K562 (cell line): Measurements from ENCODE around the gene TAP2. TPM values are rescaled to one million over a fixed set of nuclear protein-coding genes. Genes with fewer than 3 reads are reported as not detected.

Experiments used
- AFF4 ChIP-seq: sonication (generic); formaldehyde crosslinking; IDR thresholded peaks from 2 replicates; pipeline ENCODE4 v1.8.0; 2023; ENCODE audit warnings: mild to moderate bottlenecking, missing genetic modification reagents
- CBX1 ChIP-seq: sonication (generic); IDR thresholded peaks from 2 replicates; pipeline ENCODE4 v1.6.1; 2016; ENCODE audit warnings: antibody characterized with exemption, low read depth, mild to moderate bottlenecking
- CHAMP1 ChIP-seq: fragments of 450-650 bp; IDR thresholded peaks from 2 replicates; pipeline ENCODE4 v1.6.1; 2016; ENCODE audit warnings: mild to moderate bottlenecking
- CHD1 ChIP-seq: fragments of 200-600 bp; sonication (generic); IDR thresholded peaks from one replicate; pipeline ENCODE4 v1.6.1; 2012; ENCODE audit warnings: mild to moderate bottlenecking, moderate library complexity, low read length, inconsistent platforms
- CREB1 ChIP-seq, 2 experiments: sonication (generic) in 1 of 2; formaldehyde crosslinking in 1 of 2; IDR thresholded peaks; 2 replicates each; pipeline versions ENCODE4 v1.6.1 to v1.8.0; 2012 to 2022; ENCODE audit warnings: inconsistent platforms in 1 of 2, mild to moderate bottlenecking in 1 of 2, missing genetic modification reagents in 1 of 2, moderate library complexity in 1 of 2
- CTCF ChIP-seq, 3 experiments: IDR thresholded peaks in 2 of 3; conservative IDR thresholded peaks in 1 of 3; 2 replicates each; pipeline ENCODE4 v1.5.1; 2011 to 2012; ENCODE audit warnings: low read length in 3 of 3, mild to moderate bottlenecking in 3 of 3, control low read depth in 2 of 3, improper control_type of control experiment in 1 of 3, inconsistent platforms in 1 of 3, low read depth in 1 of 3, mixed read lengths in 1 of 3, moderate library complexity in 1 of 3; ENCODE audit not compliant: insufficient read depth in 2 of 3
- ELF1 ChIP-seq: fragments of 200-800 bp; sonication (Bioruptor generic); IDR thresholded peaks from 2 replicates; pipeline ENCODE4 v1.6.1; 2016; ENCODE audit warnings: missing genetic modification characterization, missing compliant biosample characterization
- ILK ChIP-seq: fragments of 450-650 bp; IDR thresholded peaks from 2 replicates; pipeline ENCODE4 v1.6.1; 2016; ENCODE audit warnings: missing genetic modification characterization, low read depth, mild to moderate bottlenecking, missing compliant biosample characterization, moderate library complexity, borderline replicate concordance
- KLF16 ChIP-seq: IDR thresholded peaks from 2 replicates; pipeline ENCODE4 v1.6.1; 2016; ENCODE audit warnings: antibody characterized with exemption
- NR1H2 ChIP-seq: sonication (generic); formaldehyde crosslinking; IDR thresholded peaks from 2 replicates; pipeline ENCODE4 v1.4.0; 2020; ENCODE audit warnings: mild to moderate bottlenecking, missing genetic modification reagents
- SMAD1 ChIP-seq: fragments of 150-350 bp; IDR thresholded peaks from 2 replicates; pipeline ENCODE4 v1.6.1; 2014; ENCODE audit warnings: low read length, low read depth; ENCODE audit not compliant: partially characterized antibody
- SMAD3 ChIP-seq: fragments of 450-650 bp; formaldehyde crosslinking; conservative IDR thresholded peaks from 2 replicates; pipeline ENCODE4 v1.4.0; 2020; ENCODE audit warnings: mild to moderate bottlenecking
- ZBTB49 ChIP-seq: sonication (generic); formaldehyde crosslinking; IDR thresholded peaks from 2 replicates; pipeline ENCODE4 v1.8.0; 2022; ENCODE audit warnings: missing genetic modification reagents, mild to moderate bottlenecking, borderline replicate concordance
- ZNF232 ChIP-seq: sonication (generic); formaldehyde crosslinking; IDR thresholded peaks from 2 replicates; pipeline ENCODE4 v1.8.0; 2022; ENCODE audit warnings: mild to moderate bottlenecking, missing genetic modification reagents
- ZNF57 ChIP-seq: fragments of 450-650 bp; formaldehyde crosslinking; IDR thresholded peaks from 2 replicates; pipeline ENCODE4 v1.4.0; 2020; ENCODE audit warnings: mild to moderate bottlenecking, moderate library complexity
- polyA plus RNA-seq, 8 experiments: library from polyadenylated mRNA; depleted of rRNA in 4 of 8; stranded (reverse) in 5 of 8; unstranded in 3 of 8; fragments of >200 nt; fragmentation: Nextera tagmentation in 2 of 8; fragmentation: Illumina TruSeq in 1 of 8; extraction: Ambion mirVana in 2 of 8; extraction: Trizol in 1 of 8; gene quantifications; 2 replicates each; pipeline versions ENCODE4 v1.2.1 to v1.2.3, GENCODE V29; 2011 to 2014; ENCODE audit warnings: inconsistent platforms in 1 of 8, missing spikeins in 1 of 8
- total RNA-seq, 7 experiments: library from RNA; depleted of rRNA in 6 of 7; stranded (reverse); fragments of >200 nt in 6 of 7; fragmentation: Illumina TruSeq in 2 of 7; extraction: Trizol in 2 of 7; gene quantifications; 2 replicates each; pipeline versions ENCODE4 v1.2.1 to v1.2.3, GENCODE V29; 2011 to 2021; ENCODE audit warnings: low replicate concordance in 1 of 7

The TAP2 gene
- total and polyA plus RNA-seq, 9 of the 15 experiments (the other 6 are each of a cell fraction or from before 2014, with no cell fraction given): 2.0 to 53.5 (median 19.6) TPM

GRCh38 chr6:32796848-32797776, 41.4 kb downstream of the TAP2 start (continued):
- TF ChIP-seq CREB1 (IDR thresholded peaks at IDR 0.05) (no peak), CREB1 (CRISPR knock-in tag; IDR thresholded peaks at IDR 0.05) (no peak), AFF4 (CRISPR knock-in tag) (no peak), SMAD3 (no peak), ZNF232 (CRISPR knock-in tag) (no peak), CHD1 (no peak), NR1H2 (CRISPR knock-in tag) (no peak), CBX1 (no peak), ELF1 (tag) (0 out of 2 replicates have a peak, but pooled peaks have one; percentile 27), ILK (no peak), ZNF57 (CRISPR knock-in tag) (no peak), KLF16 (0 out of 2 replicates have a peak, but pooled peaks have one; percentile 20), ZBTB49 (CRISPR knock-in tag) (no peak), CHAMP1 (no peak), CTCF (IDR thresholded peaks at IDR 0.05 in 2 of 3, conservative IDR thresholded peaks at IDR 0.05 in 1 of 3; ENCODE audit: insufficient read depth in 2 of 3, low read depth in 1 of 3, low read length in 3 of 3) (peak; percentile 80 to 93 (median 88)), SMAD1 (peak; percentile 37)
